K562 (cell line): ENCODE results near the gene GSTM1. TPM values are rescaled to one million over a fixed set of nuclear protein-coding genes. Genes with fewer than 3 reads are reported as not detected.

Experiments
- E2F5 ChIP-seq: sonication (generic); formaldehyde crosslinking; IDR thresholded peaks from 2 replicates; pipeline ENCODE4 v1.8.0; 2022; ENCODE audit warnings: mild to moderate bottlenecking, missing genetic modification reagents
- HES1 ChIP-seq: fragments of 450-650 bp; IDR thresholded peaks from 2 replicates; pipeline ENCODE4 v1.6.1; 2016; ENCODE audit warnings: low read depth, mild to moderate bottlenecking, moderate library complexity
- KAT2B ChIP-seq: IDR thresholded peaks from one replicate; pipeline ENCODE4 v1.6.1; 2012; ENCODE audit warnings: low read depth, mild to moderate bottlenecking, control low read depth, inconsistent platforms, low read length, moderate library complexity
- REST ChIP-seq, 2 experiments: fragments of 450-650 bp; formaldehyde crosslinking in 1 of 2; IDR thresholded peaks; 2 replicates each; pipeline versions ENCODE4 v1.4.0 to v1.6.1; 2014 to 2020; ENCODE audit warnings: mild to moderate bottlenecking in 2 of 2, borderline replicate concordance in 1 of 2, low read depth in 1 of 2
- SNIP1 ChIP-seq: fragments of 450-650 bp; IDR thresholded peaks from 2 replicates; pipeline ENCODE4 v1.7.1; 2017; ENCODE audit warnings: low read depth, mild to moderate bottlenecking
- ZC3H8 ChIP-seq: fragments of 450-650 bp; IDR thresholded peaks from 2 replicates; pipeline ENCODE4 v1.6.1; 2017
- ZEB2 ChIP-seq: fragments of 450-650 bp; IDR thresholded peaks from 2 replicates; pipeline ENCODE4 v1.6.1; 2016
- ZNF655 ChIP-seq: fragments of 250-450 bp; sonication (Bioruptor Pico); IDR thresholded peaks from 2 replicates; pipeline ENCODE4 v1.5.0; 2021
- polyA plus RNA-seq, 8 experiments: library from polyadenylated mRNA; depleted of rRNA in 4 of 8; stranded (reverse) in 5 of 8; unstranded in 3 of 8; fragments of >200 nt; fragmentation: Nextera tagmentation in 2 of 8; fragmentation: Illumina TruSeq in 1 of 8; extraction: Ambion mirVana in 2 of 8; extraction: Trizol in 1 of 8; gene quantifications; 2 replicates each; pipeline versions ENCODE4 v1.2.1 to v1.2.3, GENCODE V29; 2011 to 2014; ENCODE audit warnings: inconsistent platforms in 1 of 8, missing spikeins in 1 of 8
- total RNA-seq, 7 experiments: library from RNA; depleted of rRNA in 6 of 7; stranded (reverse); fragments of >200 nt in 6 of 7; fragmentation: Illumina TruSeq in 2 of 7; extraction: Trizol in 2 of 7; gene quantifications; 2 replicates each; pipeline versions ENCODE4 v1.2.1 to v1.2.3, GENCODE V29; 2011 to 2021; ENCODE audit warnings: low replicate concordance in 1 of 7

GSTM1 gene
- total and polyA plus RNA-seq, 9 of the 15 experiments (the other 6 are each of a cell fraction or from before 2014, with no cell fraction given): not detected

- TF ChIP-seq REST (IDR thresholded peaks at IDR 0.05; ENCODE audit: borderline replicate concordance) (no peak), REST (CRISPR knock-in tag; IDR thresholded peaks at IDR 0.05; ENCODE audit: low read depth) (no peak), E2F5 (CRISPR knock-in tag) (no peak; the same call in 1 of the 2 replicates), KAT2B (no peak), ZC3H8 (no peak), SNIP1 (no peak), HES1 (peak; percentile 93), ZNF655 (CRISPR knock-in tag) (no peak), ZEB2 (peak; percentile 84)
These were observed 37.9 kb downstream of the GSTM1 start (continued) for GRCh38 chr1:109725510-109725909.
